ENCODE data around the gene ARMC8.

Gene ARMC8

GRCh38 chr3:138205527-138205926 is 18.4 kb downstream of the ARMC8 start:
- H3K4me3 ChIP-seq (ENCODE audit: low read depth, low read length), result no peak overlapping the region
- no peaks in the 10 kb centered on the region for H3K79me1 ChIP-seq (ENCODE audit: low read length)
- no peaks in the 10 kb centered on the region for H3K36me3 ChIP-seq (ENCODE audit: control insufficient read depth in 1 of 2, insufficient read depth in 2 of 2, low read length in 2 of 2)
- no peak overlapping the region for H3K27ac ChIP-seq (ENCODE audit: low read depth, low read length)
- no peak overlapping the region for H2BK120ac ChIP-seq (ENCODE audit: insufficient read depth, low read length, poor library complexity)
- H4K12ac ChIP-seq (ENCODE audit: low read depth, low read length), result no peak overlapping the region
- no peak overlapping the region for H3K4ac ChIP-seq (ENCODE audit: low read depth, low read length)
- H3K23ac ChIP-seq (ENCODE audit: low read length), result no peak overlapping the region
- H2BK5ac ChIP-seq (ENCODE audit: low read depth, low read length, poor library complexity), result no peak overlapping the region
- H2AFZ ChIP-seq (ENCODE audit: insufficient read depth, low read length, poor library complexity), result no peak overlapping the region
- H2BK12ac ChIP-seq (ENCODE audit: low read length), result no peak overlapping the region
- no peak for DNase-seq
- H3K4me1 ChIP-seq (ENCODE audit: control insufficient read depth in 1 of 2, insufficient read depth in 2 of 2, low read length in 2 of 2), result peaks cover 0 to 2% of the 10 kb centered on the region in 2 experiments
- no peak overlapping the region for H3K9ac ChIP-seq (ENCODE audit: low read length)
- no CpG with 5 or more reads among the region's 5 CpGs for WGBS (ENCODE audit: extremely low coverage, insufficient coverage, insufficient read length)
- no peak overlapping the region for H3K14ac ChIP-seq (ENCODE audit: low read length)
- H3K4me2 ChIP-seq (ENCODE audit: low read length), result no peak overlapping the region
- no peak overlapping the region for H2AK5ac ChIP-seq (ENCODE audit: low read length)
- H3K27me3 ChIP-seq (ENCODE audit: insufficient read depth, low read length), result no peaks in the 10 kb centered on the region
- no peaks in the 10 kb centered on the region for H3K9me3 ChIP-seq (ENCODE audit: insufficient read depth, low read depth, low read length)
- no peak overlapping the region for H4K91ac ChIP-seq (ENCODE audit: low read depth, low read length)
- peaks cover 3% of the 10 kb centered on the region for H3K79me2 ChIP-seq (ENCODE audit: control insufficient read depth, insufficient read depth, low read length, poor library complexity)
- no peak overlapping the region for H3K18ac ChIP-seq (ENCODE audit: low read length)
- no peak overlapping the region for H4K8ac ChIP-seq (ENCODE audit: low read depth, low read length)

- Histone ChIP-seq H4K91ac (ENCODE audit: low read depth, low read length) (no peak overlapping the region), H2AFZ (ENCODE audit: insufficient read depth, low read length, poor library complexity) (no peak overlapping the region), H3K79me1 (ENCODE audit: low read length) (no peaks in the 10 kb centered on the region), H2AK5ac (ENCODE audit: low read length) (no peak overlapping the region), H3K4ac (ENCODE audit: low read depth, low read length) (no peak overlapping the region), H3K4me1 (ENCODE audit: control insufficient read depth in 1 of 2, insufficient read depth in 2 of 2, low read length in 2 of 2) (peaks cover 0 to 2% of the 10 kb centered on the region in 2 experiments), H3K36me3 (ENCODE audit: control insufficient read depth in 1 of 2, insufficient read depth in 2 of 2, low read length in 2 of 2) (no peaks in the 10 kb centered on the region), H3K18ac (ENCODE audit: low read length) (no peak overlapping the region), H2BK120ac (ENCODE audit: insufficient read depth, low read length, poor library complexity) (no peak overlapping the region), H3K79me2 (ENCODE audit: control insufficient read depth, insufficient read depth, low read length, poor library complexity) (peaks cover 3% of the 10 kb centered on the region), H4K8ac (ENCODE audit: low read depth, low read length) (no peak overlapping the region), H3K27me3 (ENCODE audit: insufficient read depth, low read length) (no peaks in the 10 kb centered on the region), H3K9me3 (ENCODE audit: insufficient read depth, low read depth, low read length) (no peaks in the 10 kb centered on the region), H3K23ac (ENCODE audit: low read length) (no peak overlapping the region), H3K27ac (ENCODE audit: low read depth, low read length) (no peak overlapping the region), H3K9ac (ENCODE audit: low read length) (no peak overlapping the region), H3K4me3 (ENCODE audit: low read depth, low read length) (no peak overlapping the region), H2BK12ac (ENCODE audit: low read length) (no peak overlapping the region), H3K4me2 (ENCODE audit: low read length) (no peak overlapping the region), H3K14ac (ENCODE audit: low read length) (no peak overlapping the region), H2BK5ac (ENCODE audit: low read depth, low read length, poor library complexity) (no peak overlapping the region), H4K12ac (ENCODE audit: low read depth, low read length) (no peak overlapping the region)
- no peak for DNase-seq
- WGBS (ENCODE audit: extremely low coverage, insufficient coverage, insufficient read length), result no CpG with 5 or more reads among the region's 2 CpGs
Measured at GRCh38 chr3:138206196-138206595, 19.1 kb downstream of the ARMC8 start.

- H3K79me2 ChIP-seq (ENCODE audit: control insufficient read depth, insufficient read depth, low read length, poor library complexity), result peaks cover under 1% of the 10 kb centered on the region
- H3K18ac ChIP-seq (ENCODE audit: low read length), result no peak overlapping the region
- no peak overlapping the region for H3K4me2 ChIP-seq (ENCODE audit: low read length)
- no peaks in the 10 kb centered on the region for H3K27me3 ChIP-seq (ENCODE audit: insufficient read depth, low read length)
- no CpG with 5 or more reads among the region's 3 CpGs for WGBS (ENCODE audit: extremely low coverage, insufficient coverage, insufficient read length)
- no peak overlapping the region for H4K91ac ChIP-seq (ENCODE audit: low read depth, low read length)
- no peaks in the 10 kb centered on the region for H3K4me1 ChIP-seq (ENCODE audit: control insufficient read depth in 1 of 2, insufficient read depth in 2 of 2, low read length in 2 of 2)
- no peak overlapping the region for H2AK5ac ChIP-seq (ENCODE audit: low read length)
- H3K9me3 ChIP-seq (ENCODE audit: insufficient read depth, low read depth, low read length), result no peaks in the 10 kb centered on the region
- H2BK5ac ChIP-seq (ENCODE audit: low read depth, low read length, poor library complexity), result no peak overlapping the region
- H3K27ac ChIP-seq (ENCODE audit: low read depth, low read length), result no peak overlapping the region
- H4K12ac ChIP-seq (ENCODE audit: low read depth, low read length), result no peak overlapping the region
- DNase-seq, result no peak
- no peak overlapping the region for H2BK12ac ChIP-seq (ENCODE audit: low read length)
- H3K79me1 ChIP-seq (ENCODE audit: low read length), result no peaks in the 10 kb centered on the region
- no peak overlapping the region for H3K14ac ChIP-seq (ENCODE audit: low read length)
- no peak overlapping the region for H3K9ac ChIP-seq (ENCODE audit: low read length)
- H3K23ac ChIP-seq (ENCODE audit: low read length), result no peak overlapping the region
- no peak overlapping the region for H4K8ac ChIP-seq (ENCODE audit: low read depth, low read length)
- no peaks in the 10 kb centered on the region for H3K36me3 ChIP-seq (ENCODE audit: control insufficient read depth in 1 of 2, insufficient read depth in 2 of 2, low read length in 2 of 2)
- H2BK120ac ChIP-seq (ENCODE audit: insufficient read depth, low read length, poor library complexity), result no peak overlapping the region
- H3K4ac ChIP-seq (ENCODE audit: low read depth, low read length), result peak overlapping the region; percentile 64
- H3K4me3 ChIP-seq (ENCODE audit: low read depth, low read length), result no peak overlapping the region
- H2AFZ ChIP-seq (ENCODE audit: insufficient read depth, low read length, poor library complexity), result no peak overlapping the region
Measured at GRCh38 chr3:138210528-138210927, 23.4 kb downstream of the ARMC8 start.

- no CpG with 5 or more reads among the region's 7 CpGs for WGBS (ENCODE audit: extremely low coverage, insufficient coverage, insufficient read length)
- no peak overlapping the region for H2AFZ ChIP-seq (ENCODE audit: insufficient read depth, low read length, poor library complexity)
- H3K4me3 ChIP-seq (ENCODE audit: low read depth, low read length), result no peak overlapping the region
- no peaks in the 10 kb centered on the region for H3K79me1 ChIP-seq (ENCODE audit: low read length)
- H4K8ac ChIP-seq (ENCODE audit: low read depth, low read length), result no peak overlapping the region
- no peak overlapping the region for H3K4me2 ChIP-seq (ENCODE audit: low read length)
- H3K14ac ChIP-seq (ENCODE audit: low read length), result no peak overlapping the region
- H2AK5ac ChIP-seq (ENCODE audit: low read length), result no peak overlapping the region
- H3K79me2 ChIP-seq (ENCODE audit: control insufficient read depth, insufficient read depth, low read length, poor library complexity), result no peaks in the 10 kb centered on the region
- no peak for DNase-seq
- H4K12ac ChIP-seq (ENCODE audit: low read depth, low read length), result no peak overlapping the region
- no peaks in the 10 kb centered on the region for H3K9me3 ChIP-seq (ENCODE audit: insufficient read depth, low read depth, low read length)
- H3K18ac ChIP-seq (ENCODE audit: low read length), result no peak overlapping the region
- H4K91ac ChIP-seq (ENCODE audit: low read depth, low read length), result no peak overlapping the region
- no peak overlapping the region for H3K27ac ChIP-seq (ENCODE audit: low read depth, low read length)
- no peak overlapping the region for H3K23ac ChIP-seq (ENCODE audit: low read length)
- no peak overlapping the region for H2BK12ac ChIP-seq (ENCODE audit: low read length)
- no peaks in the 10 kb centered on the region for H3K36me3 ChIP-seq (ENCODE audit: control insufficient read depth in 1 of 2, insufficient read depth in 2 of 2, low read length in 2 of 2)
- H3K4ac ChIP-seq (ENCODE audit: low read depth, low read length), result no peak overlapping the region
- no peaks in the 10 kb centered on the region for H3K4me1 ChIP-seq (ENCODE audit: control insufficient read depth in 1 of 2, insufficient read depth in 2 of 2, low read length in 2 of 2)
- no peaks in the 10 kb centered on the region for H3K27me3 ChIP-seq (ENCODE audit: insufficient read depth, low read length)
- H2BK5ac ChIP-seq (ENCODE audit: low read depth, low read length, poor library complexity), result no peak overlapping the region
- no peak overlapping the region for H3K9ac ChIP-seq (ENCODE audit: low read length)
- no peak overlapping the region for H2BK120ac ChIP-seq (ENCODE audit: insufficient read depth, low read length, poor library complexity)
Measured at GRCh38 chr3:138213398-138214085, 26.4 kb downstream of the ARMC8 start.

Data from trophoblast cell (in vitro differentiated cells and primary cell).